Measurements from ENCODE around the gene HUWE1.

Gene HUWE1

GRCh38 chrX:53704854-53705253 is 18.3 kb upstream of the HUWE1 start:
- Histone ChIP-seq H3K4me1 (ENCODE audit: insufficient read depth, poor library complexity, severe bottlenecking) (no peaks in the 10 kb centered on the region), H3K27me3 (ENCODE audit: insufficient read depth, poor library complexity, severe bottlenecking) (no peaks in the 10 kb centered on the region), H3K9me3 (ENCODE audit: severe bottlenecking) (no peaks in the 10 kb centered on the region), H3K27ac (ENCODE audit: poor library complexity, severe bottlenecking) (no peak overlapping the region), H3K36me3 (ENCODE audit: low read depth) (no peaks in the 10 kb centered on the region), H3K4me3 (ENCODE audit: severe bottlenecking) (no peak overlapping the region)
- no peak for TF ChIP-seq CTCF (IDR thresholded peaks at IDR 0.05; ENCODE audit: poor library complexity, severe bottlenecking)
- DNase-seq (ENCODE audit: low spot score): no peak
- ATAC-seq (ENCODE audit: low read depth): no peak

DNA sequence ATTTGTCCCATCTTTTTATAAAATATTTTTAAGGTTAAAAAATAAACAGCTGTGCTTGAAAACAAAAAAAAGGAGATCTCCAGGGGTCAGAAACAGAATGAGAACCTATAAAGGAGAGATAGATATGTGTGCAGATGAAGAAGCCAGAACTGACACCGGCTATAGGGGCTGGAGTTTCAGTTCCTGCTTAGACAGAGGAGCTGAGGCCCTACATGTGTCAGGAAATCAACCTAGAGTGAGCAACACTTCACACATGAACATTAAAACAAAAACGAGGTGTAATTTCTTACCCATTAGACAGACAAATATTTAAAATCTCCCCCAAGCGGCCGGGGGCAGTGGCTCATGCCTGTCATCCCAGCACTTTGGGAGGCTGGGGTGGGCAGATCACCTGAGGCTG is 17.8 kb upstream of the HUWE1 start:
- no peak for DNase-seq (ENCODE audit: low spot score)
- Histone ChIP-seq H3K27me3 (ENCODE audit: insufficient read depth, poor library complexity, severe bottlenecking) (no peaks in the 10 kb centered on the region), H3K4me3 (ENCODE audit: severe bottlenecking) (no peak overlapping the region), H3K36me3 (ENCODE audit: low read depth) (no peaks in the 10 kb centered on the region), H3K4me1 (ENCODE audit: insufficient read depth, poor library complexity, severe bottlenecking) (no peaks in the 10 kb centered on the region), H3K27ac (ENCODE audit: poor library complexity, severe bottlenecking) (no peak overlapping the region), H3K9me3 (ENCODE audit: severe bottlenecking) (no peaks in the 10 kb centered on the region)
- no peak for ATAC-seq (ENCODE audit: low read depth)
- TF ChIP-seq CTCF (IDR thresholded peaks at IDR 0.05; ENCODE audit: poor library complexity, severe bottlenecking): no peak

DNA sequence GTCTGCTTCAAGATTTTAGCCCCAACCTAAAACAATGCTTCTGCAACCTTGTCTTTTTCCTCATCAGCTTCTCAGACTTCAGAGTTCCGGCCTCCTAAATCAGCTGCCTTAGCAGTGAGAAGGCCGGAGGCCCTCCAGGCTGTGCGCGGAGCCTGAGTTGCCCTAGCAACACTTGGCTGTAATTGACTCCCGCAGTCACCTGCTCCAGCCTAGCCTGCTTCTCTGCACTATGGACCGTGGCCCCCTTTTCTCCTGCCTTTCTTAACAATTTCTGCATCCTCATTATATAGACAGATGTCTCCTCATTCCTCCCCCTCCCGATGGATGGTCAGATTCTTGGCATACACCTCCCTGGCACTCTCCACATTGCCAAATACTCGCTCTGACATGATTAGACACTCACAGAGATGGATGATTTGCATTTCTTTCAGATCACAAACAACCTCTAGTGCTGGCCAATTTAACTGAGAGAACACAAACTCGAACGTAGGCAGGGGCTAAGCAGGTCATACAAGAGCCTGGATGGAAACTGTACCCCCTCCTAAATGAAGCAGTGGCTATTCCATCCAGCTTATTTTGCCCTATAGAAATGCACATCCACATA is 9.5 kb upstream of the HUWE1 start:
- H3K27ac ChIP-seq (ENCODE audit: poor library complexity, severe bottlenecking): no peak overlapping the region
- H3K4me3 ChIP-seq (ENCODE audit: severe bottlenecking): no peak overlapping the region
- H3K27me3 ChIP-seq (ENCODE audit: insufficient read depth, poor library complexity, severe bottlenecking): no peaks in the 10 kb centered on the region
- TF ChIP-seq CTCF (IDR thresholded peaks at IDR 0.05; ENCODE audit: poor library complexity, severe bottlenecking): no peak
- ATAC-seq (ENCODE audit: low read depth): no peak
- no peaks in the 10 kb centered on the region for H3K36me3 ChIP-seq (ENCODE audit: low read depth)
- no peak for DNase-seq (ENCODE audit: low spot score)
- H3K4me1 ChIP-seq (ENCODE audit: insufficient read depth, poor library complexity, severe bottlenecking): no peaks in the 10 kb centered on the region
- H3K9me3 ChIP-seq (ENCODE audit: severe bottlenecking): no peaks in the 10 kb centered on the region

DNA sequence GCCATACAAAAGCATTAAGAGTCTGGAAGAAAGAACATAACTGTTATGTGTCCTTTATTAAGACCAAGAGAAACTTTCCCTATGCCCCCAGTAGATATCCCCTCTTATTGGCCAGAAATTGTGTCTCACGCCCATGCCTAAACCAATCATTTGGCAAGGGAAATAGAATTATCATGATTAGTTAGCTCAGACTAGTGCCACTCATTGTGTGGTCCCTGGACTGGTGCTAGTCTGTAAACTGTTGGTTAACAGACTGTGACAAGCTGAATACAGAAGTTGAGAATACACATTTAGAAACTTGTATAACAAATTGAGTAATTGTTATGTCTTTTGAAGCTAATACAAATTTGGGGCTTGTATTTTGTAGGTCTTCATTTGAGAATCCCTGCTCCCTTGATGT is 8.1 kb upstream of the HUWE1 start:
- Histone ChIP-seq H3K27ac (ENCODE audit: poor library complexity, severe bottlenecking) (no peak overlapping the region), H3K9me3 (ENCODE audit: severe bottlenecking) (no peaks in the 10 kb centered on the region)

More for the DNA sequence above, 8.1 kb upstream of the HUWE1 start:
- TF ChIP-seq CTCF (IDR thresholded peaks at IDR 0.05; ENCODE audit: poor library complexity, severe bottlenecking): no peak
- DNase-seq (ENCODE audit: low spot score) (no peak), ATAC-seq (ENCODE audit: low read depth) (no peak)
- H3K4me1 ChIP-seq (ENCODE audit: insufficient read depth, poor library complexity, severe bottlenecking): no peaks in the 10 kb centered on the region
- no peak overlapping the region for H3K4me3 ChIP-seq (ENCODE audit: severe bottlenecking)
- no peaks in the 10 kb centered on the region for H3K27me3 ChIP-seq (ENCODE audit: insufficient read depth, poor library complexity, severe bottlenecking)
- H3K36me3 ChIP-seq (ENCODE audit: low read depth): no peaks in the 10 kb centered on the region
